ENCODE measurements around the gene PYY.

DNA sequence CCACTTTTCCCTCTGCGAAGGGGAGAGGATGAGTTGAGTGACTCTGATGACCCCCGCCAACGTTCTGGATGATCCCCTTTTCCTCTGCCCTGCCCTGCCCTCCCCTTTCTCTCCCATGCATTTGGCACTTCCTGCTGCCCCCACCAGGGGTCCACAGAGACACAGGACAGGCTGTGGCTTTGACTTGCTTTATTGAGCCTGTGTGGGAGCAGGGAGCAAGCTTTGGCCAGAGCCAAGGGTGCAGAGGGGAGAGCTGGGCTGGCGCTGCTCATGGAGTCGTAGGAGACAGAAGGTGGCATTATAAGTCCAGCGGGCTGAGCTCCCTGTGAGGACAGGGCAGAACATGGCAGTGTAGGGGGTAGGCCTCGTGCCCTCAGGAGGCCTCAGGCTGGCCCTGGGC is 13.1 kb downstream of the PYY start:
- TF ChIP-seq, protein P1, sequence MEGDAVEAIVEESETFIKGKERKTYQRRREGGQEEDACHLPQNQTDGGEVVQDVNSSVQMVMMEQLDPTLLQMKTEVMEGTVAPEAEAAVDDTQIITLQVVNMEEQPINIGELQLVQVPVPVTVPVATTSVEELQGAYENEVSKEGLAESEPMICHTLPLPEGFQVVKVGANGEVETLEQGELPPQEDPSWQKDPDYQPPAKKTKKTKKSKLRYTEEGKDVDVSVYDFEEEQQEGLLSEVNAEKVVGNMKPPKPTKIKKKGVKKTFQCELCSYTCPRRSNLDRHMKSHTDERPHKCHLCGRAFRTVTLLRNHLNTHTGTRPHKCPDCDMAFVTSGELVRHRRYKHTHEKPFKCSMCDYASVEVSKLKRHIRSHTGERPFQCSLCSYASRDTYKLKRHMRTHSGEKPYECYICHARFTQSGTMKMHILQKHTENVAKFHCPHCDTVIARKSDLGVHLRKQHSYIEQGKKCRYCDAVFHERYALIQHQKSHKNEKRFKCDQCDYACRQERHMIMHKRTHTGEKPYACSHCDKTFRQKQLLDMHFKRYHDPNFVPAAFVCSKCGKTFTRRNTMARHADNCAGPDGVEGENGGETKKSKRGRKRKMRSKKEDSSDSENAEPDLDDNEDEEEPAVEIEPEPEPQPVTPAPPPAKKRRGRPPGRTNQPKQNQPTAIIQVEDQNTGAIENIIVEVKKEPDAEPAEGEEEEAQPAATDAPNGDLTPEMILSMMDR (conservative IDR thresholded peaks at IDR 0.05; ENCODE audit: low read depth, low read length), result peak; percentile 70
- no peak for TF ChIP-seq EZH2 (IDR thresholded peaks at IDR 0.05; ENCODE audit: low read length, unreplicated experiment)
